Chondrocyte (in vitro differentiated cells): ENCODE measurements around the gene IGSF21. TPM values are rescaled to one million over a fixed set of nuclear protein-coding genes. Genes with fewer than 3 reads are reported as not detected.

ENCODE experiments used
- DNase-seq: peaks from one replicate; pipeline ENCODE4 v3.0.0; 2021; ENCODE audit warnings: mixed read lengths, low spot score
- H3K27ac Mint-ChIP-seq: one replicate; pipeline ENCODE4 v1.8.0; 2021; ENCODE audit warnings: mild to moderate bottlenecking, moderate library complexity, mixed read lengths; ENCODE audit not compliant: unreplicated experiment
- H3K27me3 Mint-ChIP-seq: 2 replicates; pipeline ENCODE4 v1.8.0; 2021; ENCODE audit warnings: low read depth, mixed read lengths
- H3K36me3 Mint-ChIP-seq: 2 replicates; pipeline ENCODE4 v1.8.0; 2021; ENCODE audit warnings: low read depth, mixed read lengths
- H3K4me1 Mint-ChIP-seq: 2 replicates; pipeline ENCODE4 v1.8.0; 2021; ENCODE audit warnings: low read depth, mild to moderate bottlenecking, mixed read lengths
- H3K4me3 Mint-ChIP-seq: one replicate; pipeline ENCODE4 v1.8.0; 2021; ENCODE audit warnings: mild to moderate bottlenecking, moderate library complexity, mixed read lengths; ENCODE audit not compliant: unreplicated experiment
- H3K9me3 Mint-ChIP-seq: 2 replicates; pipeline ENCODE4 v1.8.0; 2021; ENCODE audit warnings: low read depth, mixed read lengths
- CTCF ChIP-seq: fragments of 200-600 bp; sonication (generic); IDR thresholded peaks from 2 replicates; pipeline ENCODE4 v1.5.0; 2021; ENCODE audit warnings: antibody characterized with exemption, mild to moderate bottlenecking, moderate library complexity
- total RNA-seq: library from RNA; stranded (reverse); gene quantifications from 3 replicates; pipeline ENCODE4 v1.2.1, GENCODE V29; 2021

The IGSF21 gene
- total RNA-seq, 1 donor from 2014 or later, result not detected

DNA sequence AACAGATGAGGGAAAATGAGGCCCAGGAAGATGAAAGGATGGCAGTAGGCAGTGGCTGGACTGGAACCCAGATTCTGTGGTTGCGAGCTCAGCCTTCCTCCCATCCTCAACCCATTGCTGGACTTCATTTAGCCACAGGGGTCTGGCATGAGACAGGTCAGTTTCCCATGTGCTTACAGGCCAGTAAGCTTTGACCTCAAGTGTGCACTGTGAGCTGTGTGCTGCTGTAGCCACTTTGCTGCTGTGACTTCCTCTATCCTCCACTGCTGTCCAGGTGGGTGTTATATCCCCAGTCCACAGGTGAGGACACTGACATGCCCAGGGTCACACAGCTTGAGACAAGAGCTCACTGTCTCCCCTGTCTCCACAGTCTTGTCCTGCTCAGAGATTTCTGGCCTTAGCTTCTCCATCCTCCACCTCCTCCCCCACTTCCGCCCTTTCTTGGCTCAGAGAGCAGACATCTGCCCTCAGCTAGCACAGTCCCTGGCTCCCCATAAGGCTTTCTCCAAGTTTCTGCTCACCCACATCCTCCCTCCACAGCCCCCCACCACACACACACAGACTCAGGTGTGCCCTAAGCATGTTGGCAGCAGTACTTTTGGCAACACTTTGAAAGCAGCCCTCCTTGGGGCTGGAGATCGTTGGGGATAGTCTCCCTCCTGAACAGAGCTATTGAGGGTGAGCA, 7.3 kb downstream of the IGSF21 start:
- H3K9me3 Mint-ChIP-seq, result no peaks in the 10 kb centered on the region
- peaks cover 84% of the 10 kb centered on the region for H3K27me3 Mint-ChIP-seq
- TF ChIP-seq CTCF, result no peak
- H3K4me1 Mint-ChIP-seq, result peaks cover 4% of the 10 kb centered on the region
- no peaks in the 10 kb centered on the region for H3K36me3 Mint-ChIP-seq
- H3K4me3 Mint-ChIP-seq, result no peak overlapping the region
- DNase-seq, result peak; percentile 34
- no peak overlapping the region for H3K27ac Mint-ChIP-seq

DNA sequence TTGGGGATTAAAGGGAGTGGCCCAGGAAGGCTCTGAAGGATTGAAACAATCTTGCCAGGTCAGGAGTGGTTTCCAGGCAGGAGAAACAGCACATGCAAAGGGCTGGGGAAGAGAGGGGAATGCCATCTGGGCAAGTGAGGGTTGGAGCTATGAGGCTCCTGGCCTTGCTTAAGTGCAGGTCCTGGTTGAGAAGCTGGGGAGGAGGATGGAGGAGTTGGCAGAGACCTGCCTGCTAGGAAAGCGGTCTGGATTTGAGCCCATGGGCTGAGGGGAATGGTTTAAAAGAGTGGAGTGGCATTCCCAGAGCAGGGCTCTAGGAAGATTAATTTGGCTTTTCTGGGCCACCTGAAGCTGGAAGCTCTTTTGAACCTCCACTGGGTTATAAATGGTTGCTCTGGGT, 9.2 kb downstream of the IGSF21 start:
- no peak for TF ChIP-seq CTCF
- Mint-ChIP-seq H3K9me3 (no peaks in the 10 kb centered on the region), H3K36me3 (no peaks in the 10 kb centered on the region), H3K27me3 (peaks cover 85% of the 10 kb centered on the region), H3K4me1 (no peaks in the 10 kb centered on the region), H3K4me3 (no peak overlapping the region), H3K27ac (no peak overlapping the region)
- DNase-seq, result peak; percentile 28

- H3K27me3 Mint-ChIP-seq, result peaks cover 73% of the 10 kb centered on the region
Observed at GRCh38 chr1:18118078-18118477, 10.5 kb downstream of the IGSF21 start.

GRCh38 chr1:18118491-18118890, 10.9 kb downstream of the IGSF21 start:
- TF ChIP-seq CTCF, result no peak
- Mint-ChIP-seq H3K27ac (no peak overlapping the region), H3K4me3 (no peak overlapping the region), H3K27me3 (peaks cover 71% of the 10 kb centered on the region), H3K36me3 (no peaks in the 10 kb centered on the region), H3K9me3 (no peaks in the 10 kb centered on the region), H3K4me1 (no peaks in the 10 kb centered on the region)
- DNase-seq, result no peak

More at GRCh38 chr1:18118078-18118477, 10.5 kb downstream of the IGSF21 start:
- no peak for TF ChIP-seq CTCF
- no peak overlapping the region for H3K4me3 Mint-ChIP-seq
- no peaks in the 10 kb centered on the region for H3K4me1 Mint-ChIP-seq
- no peaks in the 10 kb centered on the region for H3K9me3 Mint-ChIP-seq
- H3K27ac Mint-ChIP-seq, result no peak overlapping the region
- no peaks in the 10 kb centered on the region for H3K36me3 Mint-ChIP-seq
- no peak for DNase-seq

- H3K27ac Mint-ChIP-seq, result no peak overlapping the region
- no peak for DNase-seq
- H3K9me3 Mint-ChIP-seq, result no peaks in the 10 kb centered on the region
- H3K4me3 Mint-ChIP-seq, result no peak overlapping the region
- H3K27me3 Mint-ChIP-seq, result peaks cover 66% of the 10 kb centered on the region
- no peaks in the 10 kb centered on the region for H3K4me1 Mint-ChIP-seq
- H3K36me3 Mint-ChIP-seq, result no peaks in the 10 kb centered on the region
- TF ChIP-seq CTCF, result no peak
Observed at GRCh38 chr1:18119289-18119688, 11.7 kb downstream of the IGSF21 start.
